ENCODE measurements around the gene FARS2.

Gene FARS2

DNA sequence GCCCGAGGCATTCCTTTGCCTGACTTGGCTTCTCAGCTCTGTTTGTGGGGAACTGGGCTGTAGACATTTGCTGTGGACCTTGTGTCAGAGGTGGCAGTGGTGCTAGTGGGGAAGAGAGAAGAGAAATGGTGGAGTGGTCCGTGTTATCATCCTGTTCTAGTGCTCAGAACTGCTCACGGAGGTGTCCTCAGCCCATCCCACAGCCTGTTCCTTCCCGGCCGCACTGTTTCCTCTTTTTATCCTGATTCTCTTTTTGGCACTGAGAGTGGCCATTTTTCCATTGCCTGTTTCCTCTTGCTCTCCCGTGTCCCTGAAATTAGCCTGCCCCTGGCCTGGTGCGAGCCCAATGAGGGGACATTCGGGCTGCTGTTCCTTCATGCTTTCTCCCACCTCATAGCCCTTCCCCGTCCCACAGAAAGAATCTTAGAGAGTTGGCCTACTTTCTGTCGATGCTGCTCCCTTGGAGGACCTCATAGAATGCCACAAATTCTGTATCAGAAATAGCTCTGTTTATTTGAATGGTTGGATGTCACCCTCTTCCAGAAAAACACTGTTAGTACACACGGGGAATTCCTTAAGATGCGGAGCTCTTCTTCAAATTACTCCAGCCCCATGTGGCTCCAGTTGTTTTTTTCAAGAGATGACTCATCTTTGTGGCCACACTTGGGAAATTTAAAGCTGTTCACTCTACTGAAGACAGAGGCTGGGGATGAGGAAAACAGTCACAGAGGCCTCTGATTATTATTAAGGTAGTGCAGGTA is 26.1 kb downstream of the FARS2 start:
- DNase-seq (ENCODE audit: low read depth) = no peak

DNA sequence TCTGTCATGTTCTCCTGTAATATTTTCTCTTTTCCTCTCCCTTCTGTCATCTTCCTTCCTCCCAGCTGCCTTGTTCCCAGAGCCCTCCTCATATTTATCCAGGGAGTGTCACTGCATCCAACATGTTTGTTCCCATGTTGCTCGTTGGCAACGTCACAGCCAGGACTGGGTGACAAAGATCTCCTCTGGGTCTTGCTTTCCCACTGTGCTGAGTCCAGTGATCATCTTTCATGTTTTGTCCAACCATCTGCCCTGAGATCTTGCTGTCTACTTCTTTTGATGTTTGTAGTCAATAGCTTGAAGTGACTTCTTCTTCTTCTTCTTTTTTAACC is 26.6 kb downstream of the FARS2 start:
- DNase-seq (ENCODE audit: low read depth) = no peak

DNA sequence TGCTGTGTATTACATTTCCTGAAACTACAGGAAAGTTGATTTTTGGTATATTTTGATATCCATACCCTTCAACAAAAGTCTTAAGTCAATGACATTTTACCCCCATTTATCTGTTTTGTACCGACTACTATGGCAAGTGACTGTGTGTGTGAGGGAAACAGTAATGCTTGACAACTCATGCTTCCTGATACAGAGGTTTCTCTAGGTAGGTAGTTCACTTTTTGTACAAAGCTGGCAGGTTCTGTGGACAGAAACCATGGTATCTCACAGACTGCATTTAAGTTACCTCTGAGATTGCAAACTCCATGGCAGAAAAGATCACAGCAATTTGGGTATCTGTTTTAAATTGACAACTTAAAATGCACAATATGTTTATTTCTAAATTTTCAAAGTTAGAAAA is 28.8 kb downstream of the FARS2 start:
- DNase-seq (ENCODE audit: low read depth) = no peak

DNA sequence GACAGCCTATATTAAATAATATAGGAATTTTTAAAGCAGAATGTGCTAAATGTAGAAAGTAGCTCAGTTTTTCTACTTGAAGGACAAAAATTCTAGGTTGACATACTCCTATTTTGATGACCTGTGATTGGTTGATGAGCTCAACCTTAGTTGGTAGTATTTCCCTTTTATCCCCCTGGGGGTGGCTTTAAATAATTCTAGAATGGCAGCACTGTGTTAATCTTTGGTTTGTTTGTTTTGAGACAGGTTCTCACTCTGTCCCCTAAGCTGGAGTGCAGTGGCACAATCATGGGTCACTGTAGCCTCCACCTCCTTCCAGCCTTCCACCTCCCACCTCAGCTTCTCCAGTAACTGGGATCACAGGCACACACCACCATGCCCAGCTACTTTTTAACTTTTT is 29.2 kb downstream of the FARS2 start:
- no peak for DNase-seq (ENCODE audit: low read depth)

DNA sequence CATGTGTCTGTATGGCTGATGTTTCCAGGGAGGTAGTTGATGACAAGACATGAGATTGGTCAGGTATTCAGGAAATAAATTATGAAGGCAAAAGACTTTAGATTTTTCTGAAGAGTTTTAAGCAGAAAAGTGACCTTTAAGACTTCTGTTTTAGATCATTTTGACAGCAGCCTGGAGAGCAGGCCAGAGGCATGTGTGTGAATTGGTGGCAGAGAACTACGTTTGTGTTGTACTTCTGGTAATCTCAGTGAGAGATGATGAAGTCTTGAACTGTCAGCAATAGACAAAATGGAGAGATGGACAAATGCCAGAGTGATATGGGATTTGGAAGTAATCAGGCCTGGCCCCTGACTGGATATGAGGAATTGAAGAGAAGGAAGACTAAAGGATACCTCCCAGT is 30.8 kb downstream of the FARS2 start:
- no peak for DNase-seq (ENCODE audit: low read depth)

DNA sequence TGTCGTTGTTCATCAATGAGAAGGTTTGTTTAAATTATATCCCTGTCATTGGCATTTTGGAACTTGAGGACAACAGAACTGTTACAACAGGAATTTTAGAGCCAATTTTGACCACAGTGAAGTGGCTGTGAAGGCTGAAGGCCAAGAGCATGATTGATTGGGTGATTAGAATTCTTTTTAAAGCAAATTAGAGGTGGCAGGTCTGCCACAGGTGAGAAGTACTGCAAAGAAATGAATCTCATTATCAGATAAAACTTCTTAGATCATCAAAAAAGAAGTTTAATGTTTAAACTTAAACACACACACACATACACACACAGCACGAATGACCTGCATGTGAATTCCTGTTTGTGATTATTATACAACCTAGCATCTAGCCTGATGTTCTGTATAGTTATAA is 32.4 kb downstream of the FARS2 start:
- DNase-seq (ENCODE audit: low read depth) = no peak

DNA sequence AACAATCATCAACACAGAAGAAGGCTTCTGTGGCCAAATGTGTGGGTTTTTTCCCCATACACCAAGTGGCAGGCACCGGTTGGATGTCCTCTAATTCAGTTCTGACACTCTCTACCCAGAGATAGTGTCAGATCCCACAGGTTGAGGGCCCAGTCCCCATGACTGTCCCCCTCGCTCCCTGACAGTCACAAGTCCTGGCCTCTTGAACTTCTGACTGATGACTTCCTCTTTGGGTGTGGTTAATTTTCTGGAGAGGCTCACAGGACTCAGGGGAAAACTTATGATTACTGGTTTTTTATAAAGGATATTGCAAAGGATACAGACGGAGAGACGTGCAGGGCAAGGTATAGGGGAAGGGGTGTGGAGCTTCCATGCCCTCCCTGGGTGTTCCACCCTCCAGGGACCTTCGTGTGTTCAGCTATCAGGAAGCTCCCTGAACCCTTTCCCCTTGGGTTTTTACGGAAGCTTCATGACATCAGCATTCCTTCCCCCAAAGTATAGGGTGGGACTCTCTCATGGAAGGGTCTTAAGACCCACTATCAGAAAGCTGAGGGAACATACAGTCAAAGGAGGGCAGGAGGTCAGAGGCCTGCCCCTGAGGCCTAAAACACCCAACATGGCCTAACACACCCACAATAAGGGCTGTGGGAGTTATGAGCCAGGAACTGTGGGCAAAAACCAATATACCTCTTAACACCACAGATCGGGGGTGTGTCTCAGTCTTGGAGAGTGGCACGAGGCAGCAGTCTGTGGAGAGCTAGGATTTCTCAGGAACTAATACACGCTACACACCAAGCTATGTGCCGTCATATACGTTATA is 33.3 kb downstream of the FARS2 start:
- no peak for DNase-seq (ENCODE audit: low read depth)

DNA sequence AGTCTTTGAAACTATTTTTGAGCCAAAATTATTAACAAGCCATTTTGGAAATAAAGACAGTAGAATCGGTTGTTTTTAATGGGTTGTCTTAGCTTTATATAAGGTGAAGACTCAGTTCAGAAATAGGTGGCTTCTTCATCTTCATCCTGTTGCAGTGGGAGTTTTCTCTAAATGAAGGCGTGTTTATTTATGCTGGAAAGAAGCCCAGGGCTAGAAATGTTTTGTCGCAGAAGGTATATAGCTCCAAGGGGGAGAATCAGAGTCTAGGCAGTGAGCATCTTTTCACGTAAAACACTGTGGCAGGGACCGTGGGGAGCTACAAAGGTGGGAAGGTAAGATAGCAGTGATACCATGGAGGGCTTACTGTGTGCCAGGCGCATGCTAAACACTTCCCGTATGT is 34.3 kb downstream of the FARS2 start:
- no peak for DNase-seq (ENCODE audit: low read depth)

DNA sequence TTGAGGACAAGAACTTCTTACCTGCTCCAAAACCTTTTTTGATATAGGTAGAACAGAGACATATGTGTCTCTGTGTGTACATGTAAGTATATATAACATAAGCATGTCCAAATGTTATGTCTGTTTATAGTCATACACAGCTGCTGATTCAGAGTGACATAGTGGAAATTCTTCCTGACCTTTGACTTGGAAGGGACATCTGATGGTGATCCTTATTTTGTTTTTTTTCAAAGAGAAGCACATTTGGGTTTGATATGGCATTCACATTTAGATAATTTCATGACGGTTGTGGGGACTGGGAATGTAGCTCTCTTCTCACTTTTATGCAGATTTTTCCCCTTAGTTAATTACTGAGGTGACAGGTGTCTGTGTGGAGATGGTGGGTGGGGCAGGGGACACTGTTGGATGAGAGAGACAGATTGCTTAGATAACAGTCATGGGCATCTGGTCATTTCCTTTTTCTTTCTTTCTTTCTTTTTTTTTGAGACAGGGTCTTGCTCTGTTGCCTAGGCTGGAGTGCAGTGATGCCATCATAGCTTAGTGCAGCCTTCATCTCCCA is 39.0 kb downstream of the FARS2 start:
- DNase-seq (ENCODE audit: low read depth) = no peak

DNA sequence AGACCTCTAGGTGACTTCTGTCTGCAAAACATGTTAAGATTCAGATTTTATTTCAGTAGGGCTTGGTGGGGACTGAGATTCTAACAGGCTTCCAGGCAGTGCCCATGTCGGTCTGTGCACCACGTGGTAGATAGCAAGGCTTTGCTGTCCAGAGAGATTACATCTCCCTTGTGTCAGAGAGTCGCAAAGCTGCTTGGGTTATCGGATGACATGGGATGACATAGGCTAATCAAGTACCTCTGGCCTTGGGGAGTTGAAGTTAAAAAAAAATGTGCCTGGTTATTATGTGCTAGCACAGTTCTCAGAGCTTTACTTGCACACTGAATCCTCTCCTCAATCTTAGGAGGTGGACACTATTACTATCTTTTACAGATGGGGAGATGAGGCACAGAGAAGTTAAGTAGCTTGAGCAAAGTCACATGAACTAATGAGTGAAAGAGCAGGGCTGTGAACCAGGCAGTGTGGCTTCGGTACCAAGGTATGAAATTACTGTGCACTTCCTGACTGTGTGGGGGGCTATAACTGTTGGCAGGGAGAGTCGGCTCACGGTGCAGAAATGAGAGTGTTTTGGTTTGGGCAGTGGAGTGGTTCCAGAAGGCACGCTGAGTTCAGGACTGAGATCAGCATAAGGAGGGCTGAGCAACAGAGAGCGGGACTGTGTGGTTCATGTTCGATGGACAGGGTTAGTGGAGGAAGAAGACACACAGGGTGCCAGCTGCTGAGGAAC is 41.1 kb downstream of the FARS2 start:
- DNase-seq (ENCODE audit: low read depth) = no peak

DNA sequence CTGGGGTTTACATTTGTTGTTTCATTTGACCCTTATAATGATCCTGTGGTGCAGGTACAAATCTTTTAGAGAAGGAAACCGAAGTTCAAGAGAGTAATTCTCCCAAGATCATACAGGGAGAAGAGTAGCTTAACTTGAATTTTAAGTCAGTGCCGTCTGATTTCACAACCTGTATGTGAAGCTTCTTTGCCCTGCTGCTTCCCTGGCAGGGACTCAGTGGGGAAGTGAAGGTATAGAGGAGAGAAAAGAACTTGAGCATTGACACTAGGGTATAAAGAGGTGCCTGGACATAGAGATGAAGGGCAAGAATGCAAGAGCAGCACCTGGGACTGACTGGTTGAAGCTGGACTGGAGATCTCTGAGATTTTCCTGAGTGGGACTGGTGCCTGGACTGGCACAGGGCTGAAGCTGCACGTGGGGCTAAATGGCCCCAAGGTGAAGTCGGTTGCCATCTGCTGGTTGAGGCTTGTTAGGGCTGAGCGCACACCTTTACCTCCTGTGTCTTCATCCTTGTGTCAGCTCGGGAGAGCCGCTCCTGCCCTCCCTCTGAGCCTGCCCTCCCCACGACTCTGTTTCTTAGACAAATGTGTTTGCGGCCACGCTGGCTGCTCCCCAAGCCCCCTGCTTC is 41.8 kb downstream of the FARS2 start:
- peak; percentile 15 for DNase-seq (ENCODE audit: low read depth)

DNA sequence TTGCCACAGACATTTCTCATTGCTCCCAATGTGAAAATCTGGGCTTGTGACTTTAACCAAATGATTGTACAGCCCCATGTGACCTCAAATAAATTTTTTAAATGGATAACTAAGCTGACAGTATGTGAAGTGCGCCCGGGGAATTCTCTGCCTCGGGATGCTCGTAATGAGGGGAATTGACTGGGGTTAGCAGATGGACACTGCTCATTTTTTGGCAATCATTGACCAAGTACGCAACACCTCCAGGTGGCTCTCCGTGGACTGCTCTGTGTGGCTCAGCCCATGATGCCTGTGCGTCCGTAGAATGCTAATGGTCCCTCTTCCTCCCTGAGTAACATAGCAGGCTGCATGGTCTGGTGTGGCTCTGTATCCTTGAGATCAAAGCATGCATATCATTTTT is 42.4 kb downstream of the FARS2 start:
- no peak for DNase-seq (ENCODE audit: low read depth)

DNA sequence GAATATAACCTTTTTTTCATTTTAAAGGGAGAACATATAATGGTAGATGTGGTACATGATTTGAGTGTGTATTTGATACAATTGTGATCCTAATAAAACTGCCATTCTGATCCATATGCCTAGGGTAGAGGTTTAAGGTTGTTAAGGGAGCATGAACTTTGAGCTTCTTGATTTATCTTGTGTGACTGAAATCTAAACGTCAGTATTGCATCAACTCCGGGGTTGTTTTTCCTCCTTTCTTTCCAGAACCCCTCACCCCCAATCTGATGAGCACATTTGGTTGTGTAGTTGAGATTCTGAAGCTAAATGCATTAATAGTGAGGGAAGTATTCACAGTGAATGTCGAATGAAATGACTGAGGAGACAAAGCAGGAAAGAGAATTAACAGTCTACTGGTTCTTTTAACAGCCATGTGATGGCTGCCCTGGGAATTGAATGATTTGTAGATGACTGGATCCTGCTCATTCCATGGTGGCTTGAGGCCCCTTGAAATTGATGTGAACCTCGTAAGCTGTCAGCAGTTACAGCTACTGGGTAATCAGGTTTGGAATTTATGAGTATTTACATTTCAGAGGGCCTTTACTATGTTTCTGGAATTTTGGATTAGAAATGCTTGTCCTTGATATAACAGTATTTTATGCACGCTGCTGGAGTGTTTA is 44.8 kb downstream of the FARS2 start:
- DNase-seq (ENCODE audit: low read depth) = no peak

DNA sequence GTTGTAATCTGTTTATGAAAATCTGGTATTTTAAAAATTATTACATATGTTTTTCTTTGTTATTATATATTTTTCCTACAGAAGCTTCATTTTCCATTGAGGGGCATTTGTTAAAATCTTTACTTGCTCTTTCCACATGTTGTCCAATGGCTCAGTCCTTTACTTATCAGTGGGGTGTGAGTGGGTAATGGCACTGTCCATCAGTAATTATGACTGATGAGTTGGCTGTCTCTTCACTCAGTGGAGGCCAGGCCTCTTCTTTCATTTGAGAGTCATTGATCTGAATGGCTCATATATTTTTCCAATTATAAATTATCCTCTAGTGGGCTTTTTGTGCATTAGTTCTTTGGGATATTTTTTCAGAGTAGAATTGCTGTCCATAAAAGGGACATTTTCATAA is 45.7 kb downstream of the FARS2 start:
- DNase-seq (ENCODE audit: low read depth) = no peak

DNA sequence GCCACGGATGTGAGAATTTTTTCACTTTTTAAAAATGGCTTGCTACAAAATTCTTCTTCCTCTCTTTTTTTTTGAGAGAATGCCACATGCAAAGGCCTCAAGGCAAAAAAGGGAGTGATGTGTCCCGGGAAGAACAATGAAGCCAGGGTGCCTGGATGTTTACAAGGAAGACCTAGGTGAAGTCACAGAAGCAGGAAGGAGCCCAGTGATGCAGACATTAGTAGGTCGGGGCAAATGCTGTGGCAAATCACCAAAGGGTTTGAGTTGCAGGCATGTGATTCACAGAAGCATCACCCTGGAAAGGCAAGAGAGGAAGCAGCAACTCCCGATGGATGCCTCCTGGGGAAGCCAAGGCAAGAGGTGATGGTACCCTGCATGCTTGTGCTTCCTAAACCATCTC is 46.8 kb downstream of the FARS2 start:
- DNase-seq (ENCODE audit: low read depth) = no peak

DNA sequence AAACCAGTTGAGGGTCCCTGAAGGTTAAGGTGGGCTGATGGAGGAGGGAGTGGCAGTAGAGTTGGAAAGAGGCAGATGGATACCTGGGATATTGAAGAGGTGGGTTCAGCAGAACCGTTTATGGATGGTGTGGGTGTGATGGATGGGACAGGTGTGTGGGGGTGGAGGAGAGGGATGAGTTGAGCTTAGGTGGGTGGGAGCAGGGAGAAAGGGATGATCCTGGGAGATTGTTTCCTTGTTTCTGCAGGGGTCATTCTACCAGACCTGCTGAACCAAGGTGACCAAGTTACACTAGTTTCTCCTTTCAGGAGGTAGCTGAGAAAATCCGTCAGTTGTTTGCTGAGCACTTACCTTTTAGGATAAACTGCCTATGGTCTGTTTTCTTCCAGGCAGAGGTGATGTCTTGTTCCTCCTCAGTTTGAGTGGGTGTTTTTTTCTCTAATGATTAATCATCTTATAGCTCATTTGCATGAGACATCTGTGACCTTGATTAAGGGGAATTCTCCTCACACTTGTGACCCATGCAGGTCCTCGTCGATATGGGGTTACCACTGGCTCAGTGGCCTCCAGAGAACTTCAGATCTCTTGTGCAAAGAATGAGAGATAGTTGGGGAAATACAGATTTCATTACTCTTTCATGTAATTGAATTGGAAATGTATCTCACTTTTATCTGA is 53.0 kb downstream of the FARS2 start:
- DNase-seq (ENCODE audit: low read depth) = no peak

DNA sequence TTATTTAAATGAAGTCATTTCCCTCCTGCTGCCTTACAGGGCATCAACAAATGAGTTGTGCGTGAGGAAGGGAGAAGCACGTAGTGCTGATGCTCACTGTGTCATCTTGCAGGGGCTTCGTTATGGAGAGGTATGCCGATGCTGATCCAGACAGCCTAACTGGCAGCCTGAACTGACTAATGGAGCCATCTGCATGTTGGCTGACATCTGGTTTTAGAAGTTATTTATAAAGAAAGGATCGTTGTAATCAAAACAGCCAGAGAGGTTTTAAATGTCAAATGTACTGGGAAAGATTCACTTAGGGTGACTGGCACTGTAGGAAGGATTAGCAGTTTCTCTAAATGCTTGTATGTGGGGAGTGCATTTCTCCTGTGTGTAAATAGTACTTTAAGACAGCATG is 54.6 kb downstream of the FARS2 start:
- DNase-seq (ENCODE audit: low read depth) = no peak

DNA sequence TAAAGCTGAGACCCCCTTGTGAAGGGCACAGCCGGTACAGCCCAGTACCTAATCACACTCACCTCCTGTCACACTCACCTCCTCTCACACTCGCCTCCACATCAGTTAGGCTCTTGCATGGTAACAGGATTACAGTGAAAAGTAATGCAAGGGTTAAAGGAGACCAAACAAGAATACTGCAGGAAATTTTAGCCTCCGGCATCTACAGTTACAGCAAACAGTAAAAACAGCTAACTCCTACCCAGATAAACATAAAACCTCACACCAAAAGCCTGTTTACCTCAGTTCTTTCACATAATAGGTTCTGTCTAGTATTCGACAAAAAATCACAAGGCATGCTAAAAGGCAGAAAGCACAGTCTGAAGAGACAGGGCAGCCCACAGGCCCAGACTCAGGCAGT is 55.6 kb downstream of the FARS2 start:
- DNase-seq (ENCODE audit: low read depth) = no peak

DNA sequence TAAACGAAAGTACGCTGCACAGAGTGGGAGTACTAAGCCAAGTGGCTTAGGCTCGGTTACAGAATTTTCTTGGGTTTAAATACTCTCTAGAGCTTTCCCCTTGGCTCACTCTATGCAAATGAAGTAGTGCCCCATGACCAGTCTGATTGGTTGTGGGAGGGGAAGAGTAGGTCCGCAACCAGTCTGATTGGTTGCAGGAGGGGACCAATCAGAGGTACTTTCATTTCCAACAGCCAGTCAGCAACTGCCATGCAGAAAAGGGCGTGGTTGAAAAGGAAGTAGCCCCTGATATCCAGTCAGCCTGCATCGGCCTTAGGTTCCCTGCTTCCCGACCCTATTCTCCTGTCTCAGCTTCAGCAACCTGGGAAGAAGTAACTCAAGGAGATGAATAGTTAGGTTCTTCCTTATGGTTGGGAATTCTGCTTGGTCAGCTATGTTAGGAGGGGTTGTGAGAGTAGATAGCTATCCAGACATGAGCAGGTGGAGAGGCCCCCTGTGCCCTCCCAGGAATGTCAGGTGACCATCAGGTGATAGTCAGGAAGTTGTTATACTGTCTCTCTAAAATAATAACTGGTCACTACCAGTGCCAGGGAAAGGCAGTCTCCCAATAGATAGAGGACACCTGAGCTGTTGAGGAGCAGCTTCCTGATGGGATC is 57.4 kb downstream of the FARS2 start:
- no peak for DNase-seq (ENCODE audit: low read depth)

DNA sequence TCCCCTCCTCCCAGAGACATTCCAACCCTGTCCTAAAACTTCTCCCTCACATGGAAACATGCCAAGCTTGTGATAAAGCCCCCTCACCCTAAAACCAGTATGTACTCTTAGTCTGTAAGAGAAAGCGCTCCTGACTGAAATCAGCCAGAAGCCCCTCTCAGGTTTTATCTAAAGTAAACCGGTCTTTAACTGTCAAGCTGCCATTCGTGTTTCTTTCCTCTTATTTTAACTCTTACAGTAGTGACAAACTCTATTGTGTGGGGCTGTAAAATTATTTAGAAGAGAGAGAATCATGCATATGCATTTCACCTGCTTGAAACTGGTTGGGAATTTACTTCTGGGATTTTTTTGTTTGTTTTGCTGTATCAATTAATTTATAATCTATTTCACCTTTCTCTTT is 62.7 kb downstream of the FARS2 start:
- no peak for DNase-seq (ENCODE audit: low read depth)

DNA sequence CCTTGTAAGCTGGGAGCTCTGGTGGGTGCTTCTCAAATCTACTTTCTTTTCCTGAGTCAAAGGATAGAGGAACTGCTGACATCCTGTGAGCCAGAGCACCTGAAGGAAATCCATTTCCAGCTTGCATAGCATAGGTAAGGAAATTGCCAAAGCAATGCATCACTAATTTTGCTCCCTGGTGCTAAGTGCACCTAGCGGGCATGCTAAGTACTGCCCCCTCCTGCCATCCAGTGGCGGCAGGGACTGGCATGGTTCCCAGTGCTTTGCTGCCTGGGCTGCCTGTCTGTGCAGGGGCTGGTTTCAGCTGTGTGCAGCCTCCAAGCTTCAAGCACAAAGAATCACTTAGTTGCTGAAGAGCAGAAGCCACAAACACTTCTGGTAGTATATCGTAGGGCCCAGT is 63.9 kb downstream of the FARS2 start:
- no peak for DNase-seq (ENCODE audit: low read depth)

All from stimulated activated CD8-positive, alpha-beta memory T cell treated with anti-CD3 and anti-CD28 coated beads, Interleukin-7, amount 100 ng/mL, for 24 hours (primary cell).